Hepatocyte (in vitro differentiated cells): ENCODE measurements around the gene ITGB8. TPM values are rescaled to one million over a fixed set of nuclear protein-coding genes. Genes with fewer than 3 reads are reported as not detected.

ENCODE experiments used
- DNase-seq: peaks from one replicate; pipeline ENCODE4 v3.0.0-alpha.2; 2016; ENCODE audit warnings: low spot score
- H2AFZ ChIP-seq: fragments of 200-600 bp; sonication (generic); 2 replicates; pipeline ENCODE4 v1.6.0; 2016; ENCODE audit warnings: antibody characterized with exemption, mild to moderate bottlenecking
- H3K27ac ChIP-seq: fragments of 200-600 bp; sonication (generic); 2 replicates; pipeline ENCODE4 v1.5.1; 2016; ENCODE audit warnings: mild to moderate bottlenecking
- H3K27me3 ChIP-seq: fragments of 200-600 bp; sonication (generic); 2 replicates; pipeline ENCODE4 v1.6.1; 2016
- H3K36me3 ChIP-seq: fragments of 200-600 bp; sonication (generic); replicated peaks from 2 replicates; pipeline ENCODE4 v1.5.1; 2016; ENCODE audit warnings: low read depth; ENCODE audit not compliant: insufficient read depth
- H3K4me1 ChIP-seq: fragments of 200-600 bp; sonication (generic); 2 replicates; pipeline ENCODE4 v1.5.1; 2016; ENCODE audit warnings: mild to moderate bottlenecking, moderate library complexity; ENCODE audit not compliant: insufficient read depth
- H3K4me2 ChIP-seq: fragments of 200-600 bp; sonication (generic); 2 replicates; pipeline ENCODE4 v1.6.0; 2016
- H3K4me3 ChIP-seq: fragments of 200-600 bp; sonication (generic); 2 replicates; pipeline ENCODE4 v1.5.1; 2016; ENCODE audit warnings: mild to moderate bottlenecking
- H3K79me2 ChIP-seq: fragments of 200-600 bp; sonication (generic); 2 replicates; pipeline ENCODE4 v1.6.0; 2017; ENCODE audit warnings: mild to moderate bottlenecking
- H3K9me2 ChIP-seq: fragments of 200-600 bp; sonication (generic); replicated peaks from 2 replicates; pipeline ENCODE4 v1.6.0; 2017; ENCODE audit warnings: mild to moderate bottlenecking; ENCODE audit not compliant: insufficient read depth
- H3K9me3 ChIP-seq: fragments of 200-600 bp; sonication (generic); 2 replicates; pipeline ENCODE4 v1.5.1; 2016; ENCODE audit warnings: low read depth, mild to moderate bottlenecking
- H4K20me1 ChIP-seq: fragments of 200-600 bp; sonication (generic); 2 replicates; pipeline ENCODE4 v1.6.0; 2016; ENCODE audit warnings: mild to moderate bottlenecking; ENCODE audit not compliant: insufficient read depth, poor library complexity, severe bottlenecking
- EZH2 ChIP-seq: fragments of 200-600 bp; sonication (generic); IDR thresholded peaks from 2 replicates; pipeline ENCODE4 v1.6.1; 2016; ENCODE audit warnings: antibody characterized with exemption, mild to moderate bottlenecking, borderline replicate concordance
- EZH2phosphoT487 ChIP-seq: fragments of 200-600 bp; sonication (generic); IDR thresholded peaks from one replicate; pipeline ENCODE4 v1.6.1; 2018; ENCODE audit warnings: antibody characterized with exemption, mild to moderate bottlenecking, low read depth, moderate library complexity; ENCODE audit not compliant: unreplicated experiment, severe bottlenecking
- WGBS: methylation state at CpG from one replicate; pipeline ENCODE4 v1.1.6; 2016; ENCODE audit warnings: low lambda C conversion rate; ENCODE audit errors: missing lambda C conversion rate; 5-methylcytosine and 5-hydroxymethylcytosine counted together
- polyA plus RNA-seq: library from polyadenylated mRNA; unstranded; fragments of >200 nt; fragmentation: Nextera tagmentation; extraction: Ambion mirVana; gene quantifications from 2 replicates; pipeline ENCODE4 v1.2.1, GENCODE V29; 2016
- total RNA-seq: library from RNA; depleted of rRNA; stranded (reverse); fragments of >200 nt; gene quantifications from 2 replicates; pipeline ENCODE4 v1.2.3, GENCODE V29; 2014
- TF ChIP-seq, protein P1 (sequence below): fragments of 200-600 bp; sonication (generic); IDR thresholded peaks from 2 replicates; pipeline ENCODE4 v1.5.1; 2016; ENCODE audit warnings: antibody characterized with exemption, mild to moderate bottlenecking; ENCODE audit not compliant: poor library complexity

ITGB8 gene
- total and polyA plus RNA-seq, 2 experiments from 2014 or later: 7.2 to 37.0 TPM

DNA sequence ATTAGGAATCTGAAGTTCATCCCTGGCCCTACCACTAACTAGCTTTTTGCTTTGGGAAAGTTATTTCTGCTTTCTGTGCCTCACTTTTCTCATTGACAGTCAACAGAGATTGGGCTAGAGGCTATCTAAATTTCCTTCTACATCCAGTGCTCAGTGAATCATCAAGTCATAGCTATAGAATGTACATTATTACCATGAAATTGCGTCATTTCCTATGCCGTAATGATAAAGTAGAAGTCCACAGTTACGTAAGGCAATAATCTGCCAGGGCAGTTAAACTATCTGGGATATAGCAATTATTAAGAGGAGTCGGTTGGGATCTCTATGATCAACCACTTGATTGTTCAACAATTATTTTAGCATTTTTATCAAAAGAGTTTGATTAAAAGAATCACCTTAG is 64.4 kb downstream of the ITGB8 start:
- TF ChIP-seq, protein P1, sequence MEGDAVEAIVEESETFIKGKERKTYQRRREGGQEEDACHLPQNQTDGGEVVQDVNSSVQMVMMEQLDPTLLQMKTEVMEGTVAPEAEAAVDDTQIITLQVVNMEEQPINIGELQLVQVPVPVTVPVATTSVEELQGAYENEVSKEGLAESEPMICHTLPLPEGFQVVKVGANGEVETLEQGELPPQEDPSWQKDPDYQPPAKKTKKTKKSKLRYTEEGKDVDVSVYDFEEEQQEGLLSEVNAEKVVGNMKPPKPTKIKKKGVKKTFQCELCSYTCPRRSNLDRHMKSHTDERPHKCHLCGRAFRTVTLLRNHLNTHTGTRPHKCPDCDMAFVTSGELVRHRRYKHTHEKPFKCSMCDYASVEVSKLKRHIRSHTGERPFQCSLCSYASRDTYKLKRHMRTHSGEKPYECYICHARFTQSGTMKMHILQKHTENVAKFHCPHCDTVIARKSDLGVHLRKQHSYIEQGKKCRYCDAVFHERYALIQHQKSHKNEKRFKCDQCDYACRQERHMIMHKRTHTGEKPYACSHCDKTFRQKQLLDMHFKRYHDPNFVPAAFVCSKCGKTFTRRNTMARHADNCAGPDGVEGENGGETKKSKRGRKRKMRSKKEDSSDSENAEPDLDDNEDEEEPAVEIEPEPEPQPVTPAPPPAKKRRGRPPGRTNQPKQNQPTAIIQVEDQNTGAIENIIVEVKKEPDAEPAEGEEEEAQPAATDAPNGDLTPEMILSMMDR: no peak
- TF ChIP-seq EZH2 (no peak), EZH2phosphoT487 (no peak)
- no peaks in the 10 kb centered on the region for H3K36me3 ChIP-seq
- no peaks in the 10 kb centered on the region for H3K79me2 ChIP-seq
- H3K9me3 ChIP-seq: no peaks in the 10 kb centered on the region
- no peak overlapping the region for H3K4me3 ChIP-seq
- H3K27ac ChIP-seq: no peak overlapping the region
- H2AFZ ChIP-seq: no peak overlapping the region
- H3K27me3 ChIP-seq: no peaks in the 10 kb centered on the region
- 89% methylated on average over 4 of the region's 4 CpGs for WGBS
- no peaks in the 10 kb centered on the region for H3K9me2 ChIP-seq
- H4K20me1 ChIP-seq: no peaks in the 10 kb centered on the region
- no peak for DNase-seq
- no peak overlapping the region for H3K4me2 ChIP-seq
- H3K4me1 ChIP-seq: peaks cover 9% of the 10 kb centered on the region

DNA sequence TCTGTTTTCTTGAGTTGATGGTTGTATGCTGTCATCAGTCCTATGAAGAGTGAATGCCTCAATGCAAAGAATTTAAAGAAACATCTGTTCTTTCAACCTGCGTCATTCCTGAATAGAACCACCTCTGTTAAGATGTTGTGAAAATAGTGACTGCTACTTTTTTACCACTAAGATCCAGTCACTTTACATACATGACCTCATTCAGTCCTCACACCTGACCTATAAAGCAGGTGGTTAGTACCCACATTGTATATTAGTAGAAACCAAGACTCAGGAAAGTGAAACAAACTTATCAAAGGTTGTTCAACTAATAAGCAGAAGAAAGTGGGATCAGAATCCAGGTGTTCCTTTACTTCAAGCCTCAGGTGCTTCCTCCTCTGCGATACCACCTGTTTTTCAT is 64.8 kb downstream of the ITGB8 start:
- no peaks in the 10 kb centered on the region for H4K20me1 ChIP-seq
- no peak for DNase-seq
- WGBS: 98% methylated on average over 2 of the region's 2 CpGs
- no peaks in the 10 kb centered on the region for H3K9me3 ChIP-seq
- H2AFZ ChIP-seq: no peak overlapping the region
- no peaks in the 10 kb centered on the region for H3K36me3 ChIP-seq
- no peak overlapping the region for H3K4me2 ChIP-seq
- no peak overlapping the region for H3K27ac ChIP-seq
- H3K27me3 ChIP-seq: no peaks in the 10 kb centered on the region
- no peaks in the 10 kb centered on the region for H3K9me2 ChIP-seq
- H3K4me1 ChIP-seq: peaks cover 9% of the 10 kb centered on the region
- TF ChIP-seq EZH2phosphoT487: no peak
- TF ChIP-seq, protein P1: no peak
- TF ChIP-seq EZH2: no peak
- H3K4me3 ChIP-seq: no peak overlapping the region
- H3K79me2 ChIP-seq: no peaks in the 10 kb centered on the region

DNA sequence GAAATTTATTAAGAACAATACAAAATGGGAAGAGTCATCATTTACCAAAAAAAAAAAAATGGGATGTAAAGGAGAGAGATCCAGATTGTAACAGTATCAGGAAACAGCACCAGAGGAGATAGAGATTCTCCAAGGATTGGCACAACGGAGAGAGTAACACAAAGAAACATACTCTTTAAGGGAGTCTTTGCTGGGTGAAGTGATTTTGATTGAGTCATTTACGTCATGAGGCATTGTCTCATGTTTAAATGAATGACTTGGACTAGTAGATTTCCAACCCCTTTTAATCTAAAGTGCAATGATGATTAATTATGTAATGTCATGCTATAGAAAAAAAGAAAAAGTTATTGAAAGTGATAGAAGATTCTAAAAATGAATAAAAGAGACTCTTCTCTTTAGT is 68.8 kb downstream of the ITGB8 start:
- WGBS: 92% methylated on average over 2 of the region's 2 CpGs
- Histone ChIP-seq H3K9me2 (no peaks in the 10 kb centered on the region), H3K79me2 (no peaks in the 10 kb centered on the region), H3K27me3 (no peaks in the 10 kb centered on the region), H3K4me2 (no peak overlapping the region), H2AFZ (no peak overlapping the region), H3K27ac (no peak overlapping the region), H3K9me3 (no peaks in the 10 kb centered on the region), H3K4me1 (no peaks in the 10 kb centered on the region), H3K4me3 (no peak overlapping the region), H3K36me3 (no peaks in the 10 kb centered on the region), H4K20me1 (no peaks in the 10 kb centered on the region)
- TF ChIP-seq EZH2: no peak
- no peak for TF ChIP-seq EZH2phosphoT487
- TF ChIP-seq, protein P1: no peak
- no peak for DNase-seq
